NB4 (cell line): ENCODE measurements around the gene ZNF599.

Experiments used
- DNase-seq: peaks from one replicate; pipeline ENCODE4 v3.0.0; 2010; ENCODE audit warnings: low read depth
- H3K4me3 ChIP-seq: one replicate; pipeline ENCODE4 v1.5.1; 2011; ENCODE audit warnings: mild to moderate bottlenecking, low read depth, low read length, moderate library complexity
- CTCF ChIP-seq: IDR thresholded peaks from one replicate; pipeline ENCODE4 v1.5.1; 2012; ENCODE audit warnings: low read depth, low read length
- MYC ChIP-seq: IDR thresholded peaks from 2 replicates; pipeline ENCODE4 v1.6.1; 2011; ENCODE audit warnings: low read depth, low read length
- POLR2A ChIP-seq: IDR thresholded peaks from 2 replicates; pipeline ENCODE4 v1.6.1; 2011; ENCODE audit warnings: mild to moderate bottlenecking; ENCODE audit not compliant: insufficient read length; ENCODE audit errors: extremely low read depth
- TF ChIP-seq, protein P1 (sequence below): IDR thresholded peaks from 2 replicates; pipeline ENCODE4 v1.6.1; 2011; ENCODE audit warnings: low read depth, low read length

ZNF599 gene

DNA sequence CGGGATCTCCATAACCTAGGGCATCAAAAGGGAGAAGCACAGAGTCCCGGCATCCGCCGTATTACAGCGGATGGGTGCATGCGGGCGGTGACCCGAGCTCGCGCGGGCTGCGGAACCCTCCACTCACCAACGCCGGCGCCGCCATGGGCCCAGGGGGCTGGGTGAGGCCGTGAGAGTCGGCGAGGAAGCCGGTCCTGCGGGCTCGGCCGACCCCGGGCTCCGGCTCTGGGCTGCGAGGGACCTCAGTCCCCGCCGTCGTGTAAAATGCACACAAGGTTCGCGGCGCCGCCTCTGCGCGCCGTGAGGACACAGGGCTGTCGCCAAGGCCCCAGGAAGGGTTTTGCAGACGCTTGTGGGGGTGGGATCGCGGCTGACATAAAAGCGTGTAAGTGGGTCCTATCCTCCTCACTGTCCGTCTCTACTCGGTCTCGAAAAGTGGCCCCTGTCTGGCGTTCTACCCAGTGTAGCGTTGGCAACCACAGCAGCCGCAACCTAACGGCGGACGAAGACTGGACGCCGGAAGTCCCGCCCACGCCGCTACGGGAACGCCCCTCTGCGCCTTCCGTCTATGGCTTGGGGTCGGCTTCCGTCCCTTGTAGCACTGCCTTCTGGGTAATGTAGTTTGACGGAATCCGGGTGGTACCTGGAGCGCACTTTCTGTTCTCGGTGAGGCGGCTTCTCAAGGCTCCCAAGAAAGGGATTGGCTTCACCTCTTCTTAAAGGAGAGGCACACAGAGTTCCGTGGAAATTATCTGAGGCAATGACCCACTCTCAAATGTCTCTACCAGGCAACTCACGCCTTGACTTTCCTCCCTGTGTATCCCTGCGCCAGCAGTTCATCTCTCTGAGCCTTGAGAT is at the start of gene ZNF599:
Gene ZNF599 (minus strand): TSS at position 519 of the 858 bp plus-strand sequence. CDS start 374 bp downstream, at position 145.
- peak; percentile 86 for DNase-seq
- peak within 1 kb of the TSS; percentile 73 for H3K4me3 ChIP-seq
- TF ChIP-seq CTCF (no peak), MYC (no peak), POLR2A (peak; percentile 21)
- TF ChIP-seq, protein P1, sequence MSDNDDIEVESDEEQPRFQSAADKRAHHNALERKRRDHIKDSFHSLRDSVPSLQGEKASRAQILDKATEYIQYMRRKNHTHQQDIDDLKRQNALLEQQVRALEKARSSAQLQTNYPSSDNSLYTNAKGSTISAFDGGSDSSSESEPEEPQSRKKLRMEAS = no peak

DNA sequence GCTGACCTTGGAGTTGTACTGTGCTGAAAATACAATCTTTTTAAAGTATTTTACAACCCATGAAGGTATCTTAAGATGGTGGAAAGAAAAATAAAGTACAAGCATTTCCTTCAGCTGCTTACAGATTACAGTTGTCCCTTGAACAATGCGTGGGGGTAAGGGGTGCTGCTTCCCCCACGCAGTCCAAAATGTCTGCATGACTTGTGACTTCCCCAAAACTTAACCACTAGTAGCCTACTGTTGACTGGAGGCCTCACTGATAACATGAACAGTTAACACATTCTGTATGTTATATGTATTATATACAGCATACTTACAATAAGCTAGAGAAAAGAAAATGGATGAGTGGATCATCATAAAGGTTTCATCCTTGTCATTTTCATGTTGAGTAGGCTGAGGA is 45.3 kb upstream of the ZNF599 start:
- peak; percentile 43 for DNase-seq
- TF ChIP-seq POLR2A (no peak), CTCF (no peak), MYC (no peak)
- TF ChIP-seq, protein P1 = no peak
- H3K4me3 ChIP-seq = no peak overlapping the region

DNA sequence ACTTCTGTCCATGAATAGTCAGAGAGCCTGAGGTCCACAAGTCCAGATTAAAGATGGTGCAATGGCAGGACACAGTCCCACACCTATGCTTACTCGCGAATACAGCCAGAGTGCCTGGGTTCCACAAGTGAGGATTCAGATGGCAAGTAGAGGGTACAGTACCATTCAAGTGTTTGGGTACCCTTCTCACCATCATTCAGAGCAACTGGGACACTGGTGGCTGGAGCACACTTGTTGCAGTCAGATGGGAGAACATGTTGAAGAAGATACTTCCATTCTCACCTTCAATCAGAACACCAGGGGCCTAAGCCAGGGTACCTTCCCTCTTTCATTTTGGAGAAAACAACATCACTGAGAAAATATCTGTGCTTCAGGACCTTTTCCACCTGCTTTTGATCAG is 43.7 kb upstream of the ZNF599 start:
- no peak for DNase-seq
- TF ChIP-seq MYC = no peak
- no peak for TF ChIP-seq POLR2A
- no peak for TF ChIP-seq CTCF
- TF ChIP-seq, protein P1 = no peak
- H3K4me3 ChIP-seq = no peak overlapping the region

DNA sequence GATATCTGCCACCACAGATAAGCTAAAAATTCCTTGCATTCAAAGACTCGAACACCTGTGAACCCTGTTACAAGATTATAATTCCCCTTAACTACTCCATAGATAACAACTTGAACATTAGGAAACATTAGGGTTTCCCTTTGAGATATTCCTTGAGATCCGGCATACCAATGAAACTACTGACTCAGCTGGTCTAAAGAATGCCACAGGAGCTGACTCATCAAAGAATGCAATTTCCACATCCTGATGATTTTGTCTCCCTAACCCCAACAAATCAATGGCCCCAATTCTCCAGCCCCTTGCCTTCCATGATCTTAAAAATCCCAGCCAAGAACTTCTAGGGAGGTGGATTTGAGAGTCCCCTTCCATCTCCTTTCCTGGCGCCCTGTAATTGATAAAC is 35.6 kb upstream of the ZNF599 start:
- TF ChIP-seq POLR2A (no peak), MYC (no peak), CTCF (no peak)
- TF ChIP-seq, protein P1 = no peak
- no peak overlapping the region for H3K4me3 ChIP-seq
- no peak for DNase-seq

- no peak for DNase-seq
Measured at GRCh38 chr19:34806976-34807860, 34.2 kb upstream of the ZNF599 start.

More at GRCh38 chr19:34806976-34807860, 34.2 kb upstream of the ZNF599 start:
- no peak for TF ChIP-seq MYC
- TF ChIP-seq POLR2A = no peak
- TF ChIP-seq, protein P1 = no peak
- TF ChIP-seq CTCF = no peak
- H3K4me3 ChIP-seq = no peak overlapping the region
